ENCODE measurements around the gene SLAMF6.

DNA sequence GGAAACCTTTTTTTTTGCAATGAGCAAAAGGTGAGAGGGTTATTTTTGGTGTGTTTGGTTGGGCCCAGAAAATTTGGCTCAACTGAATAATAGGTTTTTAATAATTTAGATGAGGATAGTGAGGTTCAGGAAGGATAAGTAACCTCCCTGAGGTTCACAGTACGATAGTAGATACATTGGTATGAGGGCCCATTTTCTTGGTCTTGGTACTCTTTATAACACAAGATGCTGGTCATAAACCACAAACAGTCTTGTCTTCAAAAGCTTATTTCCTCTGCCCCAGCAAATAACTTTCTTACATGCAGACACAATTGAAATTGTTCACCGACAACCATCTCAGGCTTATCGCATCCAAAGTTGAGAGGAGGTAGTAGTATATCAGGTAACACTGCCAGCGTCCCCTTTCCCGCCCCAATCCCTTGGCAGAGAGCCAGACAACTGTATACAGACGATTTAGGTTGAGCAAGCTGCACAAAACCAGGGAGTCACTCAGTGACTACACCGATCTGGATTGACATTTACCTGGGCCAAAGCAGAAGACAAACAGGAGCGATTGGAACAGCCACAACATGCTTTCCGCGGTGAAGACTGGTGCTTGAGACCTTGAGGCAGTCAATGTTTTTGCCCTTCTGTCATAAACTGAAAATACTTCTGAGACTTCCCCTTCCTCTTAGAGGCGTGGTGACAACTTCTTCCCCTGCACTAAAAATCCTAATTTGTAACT, at the start of gene SLAMF6:
- TF ChIP-seq, protein P1, sequence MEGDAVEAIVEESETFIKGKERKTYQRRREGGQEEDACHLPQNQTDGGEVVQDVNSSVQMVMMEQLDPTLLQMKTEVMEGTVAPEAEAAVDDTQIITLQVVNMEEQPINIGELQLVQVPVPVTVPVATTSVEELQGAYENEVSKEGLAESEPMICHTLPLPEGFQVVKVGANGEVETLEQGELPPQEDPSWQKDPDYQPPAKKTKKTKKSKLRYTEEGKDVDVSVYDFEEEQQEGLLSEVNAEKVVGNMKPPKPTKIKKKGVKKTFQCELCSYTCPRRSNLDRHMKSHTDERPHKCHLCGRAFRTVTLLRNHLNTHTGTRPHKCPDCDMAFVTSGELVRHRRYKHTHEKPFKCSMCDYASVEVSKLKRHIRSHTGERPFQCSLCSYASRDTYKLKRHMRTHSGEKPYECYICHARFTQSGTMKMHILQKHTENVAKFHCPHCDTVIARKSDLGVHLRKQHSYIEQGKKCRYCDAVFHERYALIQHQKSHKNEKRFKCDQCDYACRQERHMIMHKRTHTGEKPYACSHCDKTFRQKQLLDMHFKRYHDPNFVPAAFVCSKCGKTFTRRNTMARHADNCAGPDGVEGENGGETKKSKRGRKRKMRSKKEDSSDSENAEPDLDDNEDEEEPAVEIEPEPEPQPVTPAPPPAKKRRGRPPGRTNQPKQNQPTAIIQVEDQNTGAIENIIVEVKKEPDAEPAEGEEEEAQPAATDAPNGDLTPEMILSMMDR (IDR thresholded peaks at IDR 0.05; ENCODE audit: low read depth, low read length, poor library complexity, severe bottlenecking), result no peak
- no peak for TF ChIP-seq EZH2phosphoT487 (IDR thresholded peaks at IDR 0.05; ENCODE audit: borderline replicate concordance, low read length)
